SU-DHL-6 (cell line): ENCODE measurements around the gene B2M.

Experiments used
- H2AFZ ChIP-seq: fragments of 200-600 bp; sonication (generic); 2 replicates; pipeline ENCODE4 v1.6.1; 2014; ENCODE audit warnings: low read depth, mild to moderate bottlenecking, moderate library complexity, mixed read lengths, antibody characterized with exemption, low read length; ENCODE audit not compliant: severe bottlenecking
- H3F3A ChIP-seq: fragments of 200-600 bp; shearing (Covaris generic); 2 replicates; pipeline ENCODE4 v1.6.0; 2016; ENCODE audit warnings: antibody characterized with exemption, mild to moderate bottlenecking; ENCODE audit not compliant: insufficient read depth
- H3K27ac ChIP-seq: fragments of 200-600 bp; sonication (generic); 2 replicates; pipeline ENCODE4 v1.5.1; 2016; ENCODE audit warnings: low read depth, mild to moderate bottlenecking, low read length, moderate library complexity, mixed read lengths
- H3K27me3 ChIP-seq: fragments of 200-600 bp; sonication (generic), shearing (Covaris generic); 2 replicates; pipeline ENCODE4 v1.6.0; 2014; ENCODE audit warnings: mild to moderate bottlenecking, low read length
- H3K36me3 ChIP-seq: fragments of 200-600 bp; sonication (generic); 2 replicates; pipeline ENCODE4 v1.6.1; 2014; ENCODE audit warnings: mild to moderate bottlenecking, low read length, mixed read lengths
- H3K4me2 ChIP-seq: fragments of 300-600, 200-600 bp; shearing (Covaris generic), sonication (generic); 2 replicates; pipeline ENCODE4 v1.6.0; 2014; ENCODE audit warnings: low read length, low read depth, mild to moderate bottlenecking; ENCODE audit not compliant: poor library complexity, severe bottlenecking
- H3K4me3 ChIP-seq: fragments of 200-600 bp; sonication (generic); 2 replicates; pipeline ENCODE4 v1.5.1; 2014; ENCODE audit warnings: antibody characterized with exemption, low read length, mild to moderate bottlenecking, mixed read lengths; ENCODE audit not compliant: insufficient read depth, poor library complexity, severe bottlenecking
- H3K79me2 ChIP-seq: fragments of 200-600 bp; sonication (generic); 2 replicates; pipeline ENCODE4 v1.6.1; 2014; ENCODE audit warnings: mild to moderate bottlenecking, low read length, moderate library complexity; ENCODE audit not compliant: insufficient read depth
- H3K9ac ChIP-seq: fragments of 200-600 bp; sonication (generic); 2 replicates; pipeline ENCODE4 v1.7.0; 2014; ENCODE audit warnings: mild to moderate bottlenecking, low read length
- H3K9me2 ChIP-seq: fragments of 200-600 bp; sonication (generic); replicated peaks from 2 replicates; pipeline ENCODE4 v1.6.1; 2014; ENCODE audit warnings: low read length; ENCODE audit not compliant: insufficient read depth
- H3K9me3 ChIP-seq: fragments of 200-600 bp; sonication (generic); 2 replicates; pipeline ENCODE4 v1.6.1; 2014; ENCODE audit warnings: low read length, mixed read lengths; ENCODE audit not compliant: insufficient read depth
- H4K20me1 ChIP-seq: fragments of 200-600 bp; sonication (generic); 2 replicates; pipeline ENCODE4 v1.6.1; 2014; ENCODE audit warnings: low read depth, mild to moderate bottlenecking, antibody characterized with exemption, low read length, moderate library complexity, mixed read lengths
- CTCF ChIP-seq: fragments of 200-600 bp; sonication (generic); IDR thresholded peaks from one replicate; pipeline ENCODE4 v1.5.1; 2017; ENCODE audit warnings: antibody characterized with exemption, mild to moderate bottlenecking, low read length, moderate library complexity; ENCODE audit not compliant: insufficient read depth, poor library complexity, severe bottlenecking
- EZH2phosphoT487 ChIP-seq: fragments of 200-600 bp; sonication (generic), shearing (Covaris generic); conservative IDR thresholded peaks from 2 replicates; pipeline ENCODE4 v1.6.1; 2018; ENCODE audit warnings: mild to moderate bottlenecking, antibody characterized with exemption, low read length, moderate library complexity, mixed read lengths

Gene B2M

GRCh38 chr15:44663410-44664308 is 47.7 kb upstream of the B2M start, which contains the start of gene SPG11:
SPG11 (minus strand) TSS chr15:44663662; CDS start chr15:44663647, 15 bp downstream.
- H3K27me3 ChIP-seq = no peaks in the 10 kb centered on the region
- H3K36me3 ChIP-seq = peaks cover 2% of the 10 kb centered on the region; the same call in 1 of the 2 replicates
- H3K9me3 ChIP-seq = no peaks in the 10 kb centered on the region
- H3K79me2 ChIP-seq = peaks cover 19% of the 10 kb centered on the region
- peak within 1 kb of the TSS; percentile 99 for H2AFZ ChIP-seq
- no peaks in the 10 kb centered on the region for H3K9me2 ChIP-seq
- H3K4me2 ChIP-seq = peak within 1 kb of the TSS; percentile 90
- H4K20me1 ChIP-seq = no peaks in the 10 kb centered on the region
- peak within 1 kb of the TSS; percentile 93 for H3K9ac ChIP-seq
- peak within 1 kb of the TSS; percentile 89 for H3K27ac ChIP-seq
- peak within 1 kb of the TSS; percentile 67 for H3K4me3 ChIP-seq
- TF ChIP-seq EZH2phosphoT487 = no peak
- TF ChIP-seq CTCF = peak; percentile 72
- H3F3A ChIP-seq = peaks cover 36% of the 10 kb centered on the region

GRCh38 chr15:44666210-44667038 is 44.9 kb upstream of the B2M start:
- Histone ChIP-seq H3K27me3 (no peaks in the 10 kb centered on the region), H3K79me2 (peaks cover 9% of the 10 kb centered on the region; the same call in 1 of the 2 replicates), H3K9ac (no peak overlapping the region), H3K9me3 (no peaks in the 10 kb centered on the region), H2AFZ (no peak overlapping the region), H3K9me2 (no peaks in the 10 kb centered on the region), H3K4me2 (peak overlapping the region; percentile 4), H4K20me1 (no peaks in the 10 kb centered on the region), H3K36me3 (no peaks in the 10 kb centered on the region), H3K27ac (no peak overlapping the region), H3K4me3 (no peak overlapping the region), H3F3A (peaks cover 27% of the 10 kb centered on the region)
- no peak for TF ChIP-seq EZH2phosphoT487

GRCh38 chr15:44667039-44667360 is 44.3 kb upstream of the B2M start:
- Histone ChIP-seq H3F3A (peaks cover 22% of the 10 kb centered on the region), H3K27me3 (no peaks in the 10 kb centered on the region), H3K9me3 (no peaks in the 10 kb centered on the region), H3K36me3 (no peaks in the 10 kb centered on the region), H3K79me2 (peaks cover 3% of the 10 kb centered on the region; the same call in 1 of the 2 replicates), H2AFZ (no peak overlapping the region), H3K27ac (no peak overlapping the region), H3K4me2 (no peak overlapping the region), H3K9ac (no peak overlapping the region), H4K20me1 (no peaks in the 10 kb centered on the region), H3K9me2 (no peaks in the 10 kb centered on the region), H3K4me3 (no peak overlapping the region)
- TF ChIP-seq EZH2phosphoT487 (no peak), CTCF (no peak)
